ENCODE results near the gene CNOT2. TPM values are rescaled to one million over a fixed set of nuclear protein-coding genes. Genes with fewer than 3 reads are reported as not detected.

The CNOT2 gene
- total and polyA plus RNA-seq, 2 donors (not counting 3 experiments of a cell fraction or from before 2014, with no cell fraction given) = 52.2 to 79.7 TPM

DNA sequence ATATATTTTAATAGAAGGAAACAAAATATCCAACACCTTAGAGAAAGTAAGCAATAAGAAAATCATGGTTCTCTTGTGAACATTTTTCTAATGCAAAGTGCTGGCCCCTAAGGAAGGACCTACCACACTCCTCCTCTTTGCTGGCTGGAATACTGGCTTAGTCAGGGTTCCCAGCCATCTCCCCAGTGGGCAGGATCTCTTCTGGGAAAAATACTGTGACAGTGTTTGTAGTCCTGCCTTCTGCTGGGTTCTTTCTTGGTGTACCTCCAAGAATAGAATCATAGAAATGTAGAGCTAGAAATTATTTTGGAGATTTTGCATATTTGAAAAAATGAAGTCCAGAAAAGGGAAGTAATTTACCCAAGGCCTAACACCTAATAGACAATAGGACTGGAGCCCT, 154.8 kb downstream of the CNOT2 start:
- intact Hi-C loops (cut with micrococcal nuclease) (no loop called here), dilution Hi-C loops (cut with MboI; ENCODE audit: extremely low pct_ligation_motif_present, low sequenced_read_pairs) (no loop called here)
- Histone ChIP-seq H3K9me3 (replicated peaks; ENCODE audit: control insufficient read depth, insufficient read depth, low read length) (no peaks in the 10 kb centered on the region), H3K27me3 (ENCODE audit: control insufficient read depth in 2 of 2, insufficient read depth in 2 of 2, low read length in 2 of 2) (peaks cover 0 to 2% of the 10 kb centered on the region in 2 experiments), H3K9me1 (replicated peaks; ENCODE audit: control insufficient read depth, extremely low read depth, insufficient read depth, low read length) (no peaks in the 10 kb centered on the region), H3K4me2 (ENCODE audit: insufficient read depth, low read length) (no peak overlapping the region), H3K36me3 (ENCODE audit: control insufficient read depth in 2 of 2, extremely low read depth in 1 of 2, insufficient read depth in 2 of 2, low read length in 2 of 2) (no peaks in the 10 kb centered on the region), H3K4me3 (replicated peaks in 1 of 3; ENCODE audit: insufficient read depth in 1 of 3, low read depth in 1 of 3, low read length in 3 of 3) (no peak overlapping the region), H3K79me2 (ENCODE audit: control insufficient read depth, insufficient read depth, low read length) (no peaks in the 10 kb centered on the region), H3K9ac (replicated peaks; ENCODE audit: extremely low read depth, insufficient read depth, low read length) (no peak overlapping the region), H4K20me1 (replicated peaks; ENCODE audit: control insufficient read depth, extremely low read depth, insufficient read depth, low read length) (no peaks in the 10 kb centered on the region), H3K27ac (ENCODE audit: insufficient read depth, low read depth, low read length) (no peak overlapping the region), H3K4me1 (ENCODE audit: control insufficient read depth, extremely low read depth, insufficient read depth, low read length) (no peaks in the 10 kb centered on the region), H2AFZ (ENCODE audit: low read depth, low read length) (no peak overlapping the region)
- CTCF ChIA-PET = no interaction called here
- no TSS peak for BruUV-seq (replicated peaks)
- no peak for DNase-seq (ENCODE audit: low read depth, low spot score)
- no peak for FAIRE-seq
- TF ChIP-seq POLR2A (IDR thresholded peaks at IDR 0.05; ENCODE audit: low read depth, low read length) = no peak
- TF ChIP-seq, protein P1, sequence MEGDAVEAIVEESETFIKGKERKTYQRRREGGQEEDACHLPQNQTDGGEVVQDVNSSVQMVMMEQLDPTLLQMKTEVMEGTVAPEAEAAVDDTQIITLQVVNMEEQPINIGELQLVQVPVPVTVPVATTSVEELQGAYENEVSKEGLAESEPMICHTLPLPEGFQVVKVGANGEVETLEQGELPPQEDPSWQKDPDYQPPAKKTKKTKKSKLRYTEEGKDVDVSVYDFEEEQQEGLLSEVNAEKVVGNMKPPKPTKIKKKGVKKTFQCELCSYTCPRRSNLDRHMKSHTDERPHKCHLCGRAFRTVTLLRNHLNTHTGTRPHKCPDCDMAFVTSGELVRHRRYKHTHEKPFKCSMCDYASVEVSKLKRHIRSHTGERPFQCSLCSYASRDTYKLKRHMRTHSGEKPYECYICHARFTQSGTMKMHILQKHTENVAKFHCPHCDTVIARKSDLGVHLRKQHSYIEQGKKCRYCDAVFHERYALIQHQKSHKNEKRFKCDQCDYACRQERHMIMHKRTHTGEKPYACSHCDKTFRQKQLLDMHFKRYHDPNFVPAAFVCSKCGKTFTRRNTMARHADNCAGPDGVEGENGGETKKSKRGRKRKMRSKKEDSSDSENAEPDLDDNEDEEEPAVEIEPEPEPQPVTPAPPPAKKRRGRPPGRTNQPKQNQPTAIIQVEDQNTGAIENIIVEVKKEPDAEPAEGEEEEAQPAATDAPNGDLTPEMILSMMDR (IDR thresholded peaks at IDR 0.05; ENCODE audit: extremely low read depth in 1 of 2, insufficient read depth in 1 of 2, low read depth in 1 of 2, low read length in 2 of 2) = no peak
- TF ChIP-seq MAX (IDR thresholded peaks at IDR 0.05; ENCODE audit: insufficient read depth, insufficient read length) = no peak
- no peak for TF ChIP-seq GATA2 (IDR thresholded peaks at IDR 0.05; ENCODE audit: insufficient read depth, insufficient read length, low read depth, low read length)
- no peak for TF ChIP-seq MYC (IDR thresholded peaks at IDR 0.05; ENCODE audit: low read depth, low read length)
- POLR2A ChIA-PET = no interaction called here

- H3K9me3 ChIP-seq (replicated peaks; ENCODE audit: control insufficient read depth, insufficient read depth, low read length) = no peaks in the 10 kb centered on the region
- H4K20me1 ChIP-seq (replicated peaks; ENCODE audit: control insufficient read depth, extremely low read depth, insufficient read depth, low read length) = no peaks in the 10 kb centered on the region
- ChIA-PET CTCF (interaction anchor here (0.8 kb wide), 1 partner anchor 335 kb away, joined by 3 read pairs; no protein-coding TSS in a partner anchor), POLR2A (no interaction called here)
- H3K27me3 ChIP-seq (ENCODE audit: control insufficient read depth in 2 of 2, insufficient read depth in 2 of 2, low read length in 2 of 2) = peaks cover 0 to 2% of the 10 kb centered on the region in 2 experiments
- DNase-seq (ENCODE audit: low read depth, low spot score) = no peak
- TF ChIP-seq MAX (IDR thresholded peaks at IDR 0.05; ENCODE audit: insufficient read depth, insufficient read length) = no peak
- TF ChIP-seq POLR2A (IDR thresholded peaks at IDR 0.05; ENCODE audit: low read depth, low read length) = no peak
- no peak for TF ChIP-seq JUN (IDR thresholded peaks at IDR 0.05; ENCODE audit: borderline replicate concordance, insufficient read depth, insufficient read length, low read depth)
- TF ChIP-seq EZH2 (IDR thresholded peaks at IDR 0.05; ENCODE audit: borderline replicate concordance, low read depth, low read length, severe bottlenecking) = no peak
- TF ChIP-seq GATA2 (IDR thresholded peaks at IDR 0.05; ENCODE audit: insufficient read depth, insufficient read length, low read depth, low read length) = no peak
- TF ChIP-seq MYC (IDR thresholded peaks at IDR 0.05; ENCODE audit: low read depth, low read length) = no peak
- TF ChIP-seq POLR2AphosphoS5 (IDR thresholded peaks at IDR 0.05; ENCODE audit: insufficient read depth, low read depth, low read length) = no peak
- TF ChIP-seq, protein P1 (IDR thresholded peaks at IDR 0.05; ENCODE audit: extremely low read depth in 1 of 2, insufficient read depth in 1 of 2, low read depth in 1 of 2, low read length in 2 of 2) = no peak
- TF ChIP-seq FOS (IDR thresholded peaks at IDR 0.05; ENCODE audit: borderline replicate concordance, insufficient read depth, low read length) = no peak
- dilution Hi-C loops (cut with MboI; ENCODE audit: extremely low pct_ligation_motif_present, low sequenced_read_pairs) = no loop called here
- H3K27ac ChIP-seq (ENCODE audit: insufficient read depth, low read depth, low read length) = no peak overlapping the region
- H3K36me3 ChIP-seq (ENCODE audit: control insufficient read depth in 2 of 2, extremely low read depth in 1 of 2, insufficient read depth in 2 of 2, low read length in 2 of 2) = no peaks in the 10 kb centered on the region
- H3K9me1 ChIP-seq (replicated peaks; ENCODE audit: control insufficient read depth, extremely low read depth, insufficient read depth, low read length) = no peaks in the 10 kb centered on the region
- no peak for FAIRE-seq
- no peaks in the 10 kb centered on the region for H3K79me2 ChIP-seq (ENCODE audit: control insufficient read depth, insufficient read depth, low read length)
- H3K4me1 ChIP-seq (ENCODE audit: control insufficient read depth, extremely low read depth, insufficient read depth, low read length) = no peaks in the 10 kb centered on the region
- no TSS peak for BruUV-seq (replicated peaks)
- H3K9ac ChIP-seq (replicated peaks; ENCODE audit: extremely low read depth, insufficient read depth, low read length) = no peak overlapping the region
- intact Hi-C loops (cut with micrococcal nuclease) = no loop called here
- H2AFZ ChIP-seq (ENCODE audit: low read depth, low read length) = no peak overlapping the region
- H3K4me3 ChIP-seq (replicated peaks in 1 of 3; ENCODE audit: insufficient read depth in 1 of 3, low read depth in 1 of 3, low read length in 3 of 3) = no peak overlapping the region
- H3K4me2 ChIP-seq (ENCODE audit: insufficient read depth, low read length) = no peak overlapping the region
These were observed 155.6 kb downstream of the CNOT2 start for GRCh38 chr12:70398862-70399261.

Measured in endothelial cell of umbilical vein (primary cell).